Bronchial epithelial cell (primary cell): ENCODE data around the gene PTPRF. TPM values are rescaled to one million over a fixed set of nuclear protein-coding genes. Genes with fewer than 3 reads are reported as not detected.
A peak's percentile ranks its signal among the peaks of the same experiment; 100 is the strongest.

Experiments
- DNase-seq: peaks from one replicate; pipeline ENCODE4 v3.0.0-alpha.2; 2010; ENCODE audit warnings: low read depth
- FAIRE-seq: peaks from 2 replicates; lab custom pipeline; 2011; peaks lifted over from hg19 to GRCh38; lab: Jason Lieb, UNC
- H3K27me3 ChIP-seq: 2 replicates; pipeline ENCODE4 v1.5.1; 2011; ENCODE audit warnings: low read length; ENCODE audit not compliant: control insufficient read depth, insufficient read depth
- H3K36me3 ChIP-seq: 2 replicates; pipeline ENCODE4 v1.5.1; 2011; ENCODE audit warnings: low read length; ENCODE audit not compliant: control insufficient read depth, insufficient read depth
- H3K4me3 ChIP-seq: 2 replicates; pipeline ENCODE4 v1.5.1; 2011; ENCODE audit warnings: mild to moderate bottlenecking, low read depth, low read length, control low read depth
- total RNA-seq: library from RNA; depleted of rRNA; stranded (reverse); fragments of >200 nt; gene quantifications from 2 replicates; pipeline ENCODE4 v1.2.1, GENCODE V29; 2014
- TF ChIP-seq, protein P1 (sequence below): IDR thresholded peaks from 2 replicates; pipeline ENCODE4 v1.5.1; 2011; ENCODE audit warnings: mild to moderate bottlenecking, moderate library complexity, low read length, control low read depth, inconsistent platforms; ENCODE audit not compliant: insufficient read depth, severe bottlenecking

PTPRF gene
- total RNA-seq, 1 donor from 2014 or later = 127 TPM

DNA sequence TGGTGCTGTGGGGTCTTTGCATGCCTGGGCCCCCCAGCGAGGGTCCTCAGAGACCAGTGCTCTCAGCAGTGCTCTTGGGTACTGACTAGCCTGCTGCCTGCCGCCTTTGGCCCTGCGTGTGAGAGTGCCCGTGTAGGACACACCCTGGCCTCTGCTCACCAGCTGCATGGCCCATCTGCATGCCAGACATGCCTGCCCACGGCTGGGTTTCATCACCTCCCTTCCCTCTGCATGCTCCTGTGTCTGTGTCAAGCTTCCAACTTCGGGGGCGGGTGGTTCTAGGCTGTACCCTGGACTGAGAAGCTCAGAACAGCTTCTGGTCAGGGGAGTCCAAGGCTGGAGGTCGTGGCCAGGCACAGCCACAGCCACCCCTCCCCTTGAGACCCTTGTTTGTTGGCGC, 56.9 kb downstream of the PTPRF start:
- Histone ChIP-seq H3K27me3 (no peaks in the 10 kb centered on the region), H3K4me3 (no peak overlapping the region), H3K36me3 (peaks cover 57% of the 10 kb centered on the region)
- DNase-seq = peak; percentile 62
- TF ChIP-seq, protein P1, sequence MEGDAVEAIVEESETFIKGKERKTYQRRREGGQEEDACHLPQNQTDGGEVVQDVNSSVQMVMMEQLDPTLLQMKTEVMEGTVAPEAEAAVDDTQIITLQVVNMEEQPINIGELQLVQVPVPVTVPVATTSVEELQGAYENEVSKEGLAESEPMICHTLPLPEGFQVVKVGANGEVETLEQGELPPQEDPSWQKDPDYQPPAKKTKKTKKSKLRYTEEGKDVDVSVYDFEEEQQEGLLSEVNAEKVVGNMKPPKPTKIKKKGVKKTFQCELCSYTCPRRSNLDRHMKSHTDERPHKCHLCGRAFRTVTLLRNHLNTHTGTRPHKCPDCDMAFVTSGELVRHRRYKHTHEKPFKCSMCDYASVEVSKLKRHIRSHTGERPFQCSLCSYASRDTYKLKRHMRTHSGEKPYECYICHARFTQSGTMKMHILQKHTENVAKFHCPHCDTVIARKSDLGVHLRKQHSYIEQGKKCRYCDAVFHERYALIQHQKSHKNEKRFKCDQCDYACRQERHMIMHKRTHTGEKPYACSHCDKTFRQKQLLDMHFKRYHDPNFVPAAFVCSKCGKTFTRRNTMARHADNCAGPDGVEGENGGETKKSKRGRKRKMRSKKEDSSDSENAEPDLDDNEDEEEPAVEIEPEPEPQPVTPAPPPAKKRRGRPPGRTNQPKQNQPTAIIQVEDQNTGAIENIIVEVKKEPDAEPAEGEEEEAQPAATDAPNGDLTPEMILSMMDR = no peak
- no peak for FAIRE-seq

DNA sequence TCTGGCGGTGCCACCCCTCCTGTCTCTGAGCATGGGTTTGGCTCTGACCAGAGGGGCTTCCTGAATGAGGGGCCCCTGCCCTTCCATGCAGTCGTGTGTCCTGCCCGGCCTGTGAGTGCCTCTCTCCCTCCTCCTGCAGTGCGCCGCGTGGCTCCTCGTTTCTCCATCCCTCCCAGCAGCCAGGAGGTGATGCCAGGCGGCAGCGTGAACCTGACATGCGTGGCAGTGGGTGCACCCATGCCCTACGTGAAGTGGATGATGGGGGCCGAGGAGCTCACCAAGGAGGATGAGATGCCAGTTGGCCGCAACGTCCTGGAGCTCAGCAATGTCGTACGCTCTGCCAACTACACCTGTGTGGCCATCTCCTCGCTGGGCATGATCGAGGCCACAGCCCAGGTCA, 57.9 kb downstream of the PTPRF start:
- FAIRE-seq = no peak
- DNase-seq = no peak
- TF ChIP-seq, protein P1 = no peak
- Histone ChIP-seq H3K4me3 (no peak overlapping the region), H3K27me3 (no peaks in the 10 kb centered on the region), H3K36me3 (peaks cover 56% of the 10 kb centered on the region)

DNA sequence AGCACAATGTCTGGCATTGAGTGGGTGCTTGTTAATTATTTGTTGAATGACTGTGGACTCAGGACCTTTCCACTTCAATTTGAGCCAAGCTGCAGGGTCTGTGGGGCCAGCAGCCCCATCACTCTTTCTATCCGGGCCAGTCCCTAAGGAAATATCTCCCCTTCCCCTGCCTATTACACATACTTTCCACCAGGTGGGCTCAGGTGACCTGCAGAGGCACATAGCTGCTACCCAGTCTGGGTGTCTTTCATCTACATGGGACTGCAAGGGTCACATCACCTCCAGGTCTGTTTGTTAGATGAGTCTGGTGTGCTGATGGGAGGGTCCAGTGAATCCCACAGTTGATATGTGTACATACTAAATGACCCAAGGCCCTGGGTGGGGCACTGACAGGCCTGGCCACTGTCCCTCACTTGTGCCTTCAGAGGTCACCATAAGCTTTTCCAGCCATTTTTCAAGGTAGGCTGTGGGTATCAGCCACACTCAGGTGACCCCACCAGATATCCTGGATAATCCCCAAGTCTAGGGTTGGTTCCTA, 59.8 kb downstream of the PTPRF start:
- peaks cover 56% of the 10 kb centered on the region for H3K36me3 ChIP-seq
- FAIRE-seq (no peak), DNase-seq (no peak)
- no peak overlapping the region for H3K4me3 ChIP-seq
- TF ChIP-seq, protein P1 = peak; percentile 26
- no peaks in the 10 kb centered on the region for H3K27me3 ChIP-seq

DNA sequence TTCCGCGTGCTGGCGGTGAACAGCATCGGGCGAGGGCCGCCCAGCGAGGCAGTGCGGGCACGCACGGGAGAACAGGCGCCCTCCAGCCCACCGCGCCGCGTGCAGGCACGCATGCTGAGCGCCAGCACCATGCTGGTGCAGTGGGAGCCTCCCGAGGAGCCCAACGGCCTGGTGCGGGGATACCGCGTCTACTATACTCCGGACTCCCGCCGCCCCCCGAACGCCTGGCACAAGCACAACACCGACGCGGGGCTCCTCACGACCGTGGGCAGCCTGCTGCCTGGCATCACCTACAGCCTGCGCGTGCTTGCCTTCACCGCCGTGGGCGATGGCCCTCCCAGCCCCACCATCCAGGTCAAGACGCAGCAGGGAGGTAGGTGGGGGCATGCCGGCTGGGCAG, 60.5 kb downstream of the PTPRF start:
- Histone ChIP-seq H3K36me3 (peaks cover 60% of the 10 kb centered on the region), H3K4me3 (no peak overlapping the region), H3K27me3 (no peaks in the 10 kb centered on the region)
- TF ChIP-seq, protein P1 = no peak
- DNase-seq (no peak), FAIRE-seq (no peak)

DNA sequence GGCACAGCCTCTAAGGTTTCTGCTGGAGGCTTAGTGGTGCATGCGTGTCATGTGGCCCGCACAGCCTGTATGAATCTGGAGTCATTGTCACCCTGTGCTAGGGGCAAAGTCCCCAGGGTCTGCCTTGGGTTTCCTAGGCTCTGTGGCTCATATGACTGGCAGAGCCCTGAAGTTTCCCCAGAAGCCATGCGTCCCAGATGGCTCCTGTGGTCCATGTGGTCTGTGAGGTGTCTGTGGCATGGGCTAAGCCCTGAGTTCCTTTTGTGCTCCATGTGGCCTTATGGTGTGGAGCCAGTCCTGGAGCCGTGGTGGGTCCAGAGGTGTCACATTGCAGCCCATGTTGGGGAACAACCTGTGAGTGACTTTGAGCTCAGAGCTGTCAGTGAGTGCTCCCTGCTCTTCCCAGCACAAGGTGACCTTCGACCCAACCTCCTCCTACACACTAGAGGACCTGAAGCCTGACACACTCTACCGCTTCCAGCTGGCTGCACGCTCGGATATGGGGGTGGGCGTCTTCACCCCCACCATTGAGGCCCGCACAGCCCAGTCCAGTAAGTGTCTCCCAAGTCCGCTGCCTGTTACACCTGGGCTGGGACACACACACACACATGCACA, 61.5 kb downstream of the PTPRF start:
- TF ChIP-seq, protein P1 = no peak
- Histone ChIP-seq H3K27me3 (no peaks in the 10 kb centered on the region), H3K36me3 (peaks cover 60% of the 10 kb centered on the region), H3K4me3 (no peak overlapping the region)
- DNase-seq = no peak
- FAIRE-seq = peak; percentile 85
